Activated naive CD4-positive, alpha-beta T cell treated with anti-CD3 and anti-CD28 coated beads, Interleukin-2, amount 50 U/mL, for 24 hours (primary cell): ENCODE results near the gene TMEM248.
"Not testable (repeated sequence)": the region's sequence is repeated elsewhere in the genome, so short reads cannot be mapped to it uniquely, and the experiment has no call there.

Experiments used
- H3K27ac Mint-ChIP-seq: one replicate; pipeline ENCODE4 v1.8.0; 2021; ENCODE audit warnings: mild to moderate bottlenecking, mixed read lengths
- H3K27me3 Mint-ChIP-seq: one replicate; pipeline ENCODE4 v1.8.0; 2021; ENCODE audit warnings: mixed read lengths
- H3K36me3 Mint-ChIP-seq: one replicate; pipeline ENCODE4 v1.8.0; 2021; ENCODE audit warnings: mixed read lengths
- H3K4me1 Mint-ChIP-seq: one replicate; pipeline ENCODE4 v1.8.0; 2021; ENCODE audit warnings: mixed read lengths
- H3K4me3 Mint-ChIP-seq: one replicate; pipeline ENCODE4 v1.8.0; 2021; ENCODE audit warnings: mild to moderate bottlenecking, mixed read lengths
- H3K9me3 Mint-ChIP-seq: one replicate; pipeline ENCODE4 v1.8.0; 2021; ENCODE audit warnings: mixed read lengths

Gene TMEM248, protein sequence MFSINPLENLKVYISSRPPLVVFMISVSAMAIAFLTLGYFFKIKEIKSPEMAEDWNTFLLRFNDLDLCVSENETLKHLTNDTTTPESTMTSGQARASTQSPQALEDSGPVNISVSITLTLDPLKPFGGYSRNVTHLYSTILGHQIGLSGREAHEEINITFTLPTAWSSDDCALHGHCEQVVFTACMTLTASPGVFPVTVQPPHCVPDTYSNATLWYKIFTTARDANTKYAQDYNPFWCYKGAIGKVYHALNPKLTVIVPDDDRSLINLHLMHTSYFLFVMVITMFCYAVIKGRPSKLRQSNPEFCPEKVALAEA

DNA sequence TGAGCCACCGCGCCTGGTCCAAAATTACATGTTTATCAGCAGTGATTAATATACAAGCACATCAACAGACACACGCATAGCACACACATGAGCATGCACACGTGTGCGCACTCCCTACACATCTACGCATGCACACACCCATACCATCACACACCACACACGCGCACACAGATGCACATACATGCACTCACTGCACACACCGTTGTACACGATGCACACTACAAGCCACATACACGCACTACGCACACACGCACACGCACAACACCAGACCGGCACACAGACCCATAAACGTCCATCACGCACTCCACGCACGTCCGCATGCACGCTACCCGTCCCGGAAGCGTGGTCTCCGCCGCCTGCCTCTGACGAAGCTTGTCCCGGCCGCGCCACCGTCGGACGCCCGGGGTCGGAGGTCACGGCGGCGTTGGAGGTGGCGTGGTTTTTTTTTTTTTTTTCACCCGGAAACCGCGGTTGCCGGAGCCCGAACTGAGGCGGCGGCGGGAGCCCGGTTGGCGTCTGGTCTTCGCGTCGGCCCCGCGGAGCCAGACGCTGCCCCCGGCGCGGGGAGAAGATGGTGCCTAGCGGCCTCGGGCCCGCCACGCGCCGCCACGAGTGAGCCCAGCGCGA lies at the start of gene TMEM248:
Gene TMEM248, plus strand, starts transcription at position 457 of the 627 bp plus-strand sequence. CDS start 20,641 bp downstream, outside the sequence.
- Mint-ChIP-seq H3K4me3 (peak within 1 kb of the TSS; percentile 96), H3K27me3 (no peaks in the 10 kb centered on the region)

DNA sequence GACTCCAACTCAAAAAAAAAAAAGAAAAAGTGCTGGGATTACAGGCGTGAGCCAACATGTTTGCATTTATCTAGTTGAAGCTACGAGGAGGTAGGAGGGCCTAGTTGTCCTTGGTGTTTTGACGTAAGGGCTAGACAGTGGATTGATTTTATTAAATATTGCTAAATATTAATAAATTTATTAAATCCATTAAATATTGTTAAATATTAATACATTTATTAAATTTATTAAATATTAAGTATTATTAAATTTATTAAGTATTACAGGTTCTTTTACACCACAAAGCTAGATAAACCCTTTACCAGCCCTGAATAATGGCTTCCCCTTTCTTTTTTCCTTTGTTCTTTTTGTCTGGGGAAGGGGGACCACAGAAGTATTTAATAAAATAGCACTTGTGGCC lies 47.5 kb upstream of the TMEM248 start:
- no peaks in the 10 kb centered on the region for H3K27me3 Mint-ChIP-seq
- H3K4me3 Mint-ChIP-seq, result no peak overlapping the region
- no peaks in the 10 kb centered on the region for H3K9me3 Mint-ChIP-seq
- no peak overlapping the region for H3K27ac Mint-ChIP-seq
- peaks cover 6% of the 10 kb centered on the region for H3K4me1 Mint-ChIP-seq
- peaks cover 9% of the 10 kb centered on the region for H3K36me3 Mint-ChIP-seq

More for the DNA sequence above, at the start of gene TMEM248:
- Mint-ChIP-seq H3K27ac (peak within 1 kb of the TSS; percentile 96), H3K36me3 (peaks cover 7% of the 10 kb centered on the region), H3K4me1 (peaks cover 25% of the 10 kb centered on the region), H3K9me3 (no peaks in the 10 kb centered on the region)

DNA sequence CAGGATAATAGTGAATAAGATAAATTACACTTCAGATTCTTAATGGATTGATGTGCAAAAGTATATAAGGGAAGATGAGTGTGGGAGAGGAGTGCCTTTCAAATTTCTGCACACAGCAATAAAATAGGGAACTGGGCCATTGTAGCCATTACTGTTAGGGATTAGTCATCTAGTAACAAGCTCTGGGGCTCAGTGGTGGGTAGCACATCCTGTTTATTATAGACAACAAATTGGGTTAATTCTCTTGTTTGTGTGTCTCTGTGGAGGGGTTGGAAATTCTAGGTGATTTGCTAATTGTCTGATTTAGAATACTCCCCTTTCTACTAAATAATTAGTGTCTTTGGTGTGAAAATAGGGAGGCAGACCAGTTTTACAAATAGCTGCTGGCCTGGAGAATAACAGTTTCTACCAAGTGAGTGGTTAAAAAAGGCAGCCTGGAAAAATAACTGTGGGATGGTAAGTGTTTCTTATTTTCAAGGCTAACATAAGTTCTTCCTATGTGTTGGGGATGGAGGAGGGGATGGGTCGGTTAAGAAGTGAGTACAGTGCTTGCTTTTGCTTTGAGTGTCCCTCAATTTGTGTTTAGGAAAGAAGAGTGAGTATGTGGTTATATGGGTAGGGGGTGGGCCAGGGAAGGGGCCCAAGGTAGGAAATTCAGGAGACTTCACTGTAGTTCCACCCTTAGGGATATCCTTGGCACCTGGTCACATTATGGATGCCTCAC lies 43.3 kb upstream of the TMEM248 start:
- Mint-ChIP-seq H3K27ac (no peak overlapping the region), H3K4me1 (no peaks in the 10 kb centered on the region), H3K4me3 (no peak overlapping the region), H3K9me3 (no peaks in the 10 kb centered on the region), H3K27me3 (no peaks in the 10 kb centered on the region), H3K36me3 (peaks cover 3% of the 10 kb centered on the region)

DNA sequence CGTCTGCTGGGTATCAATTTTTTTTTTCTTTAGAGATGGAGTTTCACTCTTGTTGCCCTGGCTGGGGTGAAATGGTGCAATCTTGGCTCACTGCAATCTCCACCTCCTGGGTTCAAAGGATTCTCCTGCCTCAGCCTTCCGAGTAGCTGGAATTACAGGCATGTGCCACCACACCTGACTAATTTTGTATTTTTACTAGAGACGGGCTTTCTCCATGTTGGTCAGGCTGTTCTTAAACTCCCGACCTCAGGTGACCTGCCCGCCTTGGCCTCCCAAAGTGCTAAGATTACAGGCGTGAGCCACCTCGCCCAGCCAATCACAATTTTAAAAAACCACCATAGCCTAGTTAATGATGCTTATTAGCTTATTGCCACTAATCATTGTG lies 42.7 kb upstream of the TMEM248 start:
- H3K9me3 Mint-ChIP-seq, H3K4me3 Mint-ChIP-seq, H3K27ac Mint-ChIP-seq, H3K36me3 Mint-ChIP-seq, H3K27me3 Mint-ChIP-seq, H3K4me1 Mint-ChIP-seq: not testable (repeated sequence)

DNA sequence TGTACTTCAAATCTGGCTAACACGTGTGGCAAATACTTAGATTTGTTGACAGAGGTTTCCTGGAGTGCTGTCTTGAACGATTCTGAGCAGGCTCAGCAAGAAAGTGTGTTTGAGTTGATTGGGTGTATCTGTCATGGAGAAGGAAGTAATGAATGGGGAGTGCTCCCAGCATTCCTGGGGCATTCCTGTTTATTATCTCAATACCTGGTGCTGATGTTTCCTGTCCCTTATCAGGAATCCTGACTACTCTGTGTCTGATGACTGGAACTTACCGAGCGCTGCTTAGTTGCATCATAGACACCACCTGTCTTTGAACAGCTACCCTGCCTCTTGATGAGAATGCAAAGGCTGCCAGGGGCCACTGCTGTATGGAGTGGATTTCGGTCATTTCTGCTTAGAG lies 41.0 kb upstream of the TMEM248 start:
- Mint-ChIP-seq H3K27ac (no peak overlapping the region), H3K27me3 (no peaks in the 10 kb centered on the region), H3K4me1 (no peaks in the 10 kb centered on the region), H3K36me3 (peaks cover 3% of the 10 kb centered on the region), H3K9me3 (no peaks in the 10 kb centered on the region), H3K4me3 (no peak overlapping the region)

DNA sequence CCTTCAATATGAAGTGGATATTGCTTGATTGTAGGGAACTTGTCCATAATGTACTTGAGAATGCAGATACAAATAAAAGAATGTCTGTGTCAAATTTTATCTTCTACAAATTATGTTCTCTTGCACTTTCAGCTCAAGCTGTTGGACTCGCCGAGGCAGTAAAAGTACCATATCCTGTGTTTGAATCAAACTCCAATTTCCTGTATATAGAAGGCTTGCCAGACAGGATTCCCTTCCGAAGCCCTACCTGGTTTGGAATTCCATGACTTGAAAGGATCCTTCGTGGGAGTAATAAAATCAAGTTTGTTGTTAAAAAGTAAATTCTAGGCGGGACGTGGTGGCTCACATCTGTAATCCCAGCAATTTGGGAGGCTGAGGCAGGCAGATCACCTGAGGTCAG lies 40.4 kb upstream of the TMEM248 start:
- not testable (repeated sequence) for H3K9me3 Mint-ChIP-seq, H3K36me3 Mint-ChIP-seq, H3K27ac Mint-ChIP-seq, H3K4me1 Mint-ChIP-seq, H3K4me3 Mint-ChIP-seq, H3K27me3 Mint-ChIP-seq

DNA sequence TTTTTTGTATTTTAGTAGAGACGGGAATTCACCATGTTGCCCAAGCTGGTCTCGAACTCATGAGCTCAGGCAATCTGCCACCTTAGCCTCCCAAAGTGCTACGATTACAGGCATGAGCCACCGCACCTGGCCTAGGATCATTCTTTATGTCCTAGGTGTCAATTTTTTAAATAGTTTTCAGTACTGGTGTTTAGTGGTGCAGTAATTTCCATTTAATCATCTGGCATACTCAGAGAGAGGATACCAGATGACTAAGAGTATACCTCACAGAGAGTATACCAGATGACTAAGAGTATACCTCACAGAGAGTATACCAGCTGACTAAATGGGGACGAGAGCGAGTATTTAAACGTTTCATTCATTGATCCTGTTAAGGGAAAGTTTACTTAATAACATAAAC lies 37.3 kb upstream of the TMEM248 start:
- Mint-ChIP-seq H3K36me3 (no peaks in the 10 kb centered on the region), H3K9me3 (no peaks in the 10 kb centered on the region), H3K4me3 (no peak overlapping the region), H3K27me3 (no peaks in the 10 kb centered on the region), H3K27ac (no peak overlapping the region), H3K4me1 (peaks cover 3% of the 10 kb centered on the region)

DNA sequence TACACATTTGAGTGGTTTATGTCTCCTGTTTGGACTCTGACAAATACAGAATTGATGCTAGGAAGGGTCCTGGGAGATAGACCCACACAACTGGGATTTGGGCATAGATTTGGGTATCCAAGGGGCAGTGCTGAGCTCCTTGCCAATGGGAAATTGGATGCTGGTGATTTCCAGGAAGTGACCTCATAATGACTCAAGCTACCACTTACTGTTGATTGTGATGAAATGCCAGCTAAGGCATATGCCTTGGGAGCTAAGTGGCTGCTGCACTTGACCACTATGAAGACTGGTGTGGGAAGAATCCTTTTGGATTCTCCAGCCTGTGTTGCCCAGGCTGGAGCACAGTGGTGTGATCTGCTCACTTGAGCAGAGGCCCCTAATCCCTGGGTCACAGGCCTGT lies 36.5 kb upstream of the TMEM248 start:
- not testable (repeated sequence) for H3K9me3 Mint-ChIP-seq, H3K27me3 Mint-ChIP-seq, H3K4me1 Mint-ChIP-seq, H3K4me3 Mint-ChIP-seq, H3K36me3 Mint-ChIP-seq, H3K27ac Mint-ChIP-seq

DNA sequence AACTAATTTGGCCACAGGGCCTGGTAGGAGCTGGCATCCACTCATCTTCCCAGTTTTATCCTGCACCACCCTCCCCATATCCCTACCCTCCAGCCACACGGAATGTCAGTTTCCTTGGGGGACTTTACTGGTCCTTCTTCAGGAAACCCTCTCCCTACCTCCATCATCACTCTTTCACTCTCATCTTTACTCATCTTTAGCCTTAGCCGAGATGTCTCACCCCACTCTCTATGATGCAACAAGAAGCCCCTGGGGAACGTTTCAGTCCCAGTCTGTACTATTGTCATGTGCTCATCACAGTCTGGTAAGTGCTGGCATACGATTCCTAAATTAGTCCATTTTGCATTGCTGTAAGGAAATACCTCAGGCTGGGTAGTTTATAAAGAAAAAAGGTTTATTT lies 34.9 kb upstream of the TMEM248 start:
- no peaks in the 10 kb centered on the region for H3K9me3 Mint-ChIP-seq
- H3K4me3 Mint-ChIP-seq, result no peak overlapping the region
- H3K36me3 Mint-ChIP-seq, result no peaks in the 10 kb centered on the region
- H3K27me3 Mint-ChIP-seq, result no peaks in the 10 kb centered on the region
- H3K27ac Mint-ChIP-seq, result no peak overlapping the region
- peaks cover 3% of the 10 kb centered on the region for H3K4me1 Mint-ChIP-seq

DNA sequence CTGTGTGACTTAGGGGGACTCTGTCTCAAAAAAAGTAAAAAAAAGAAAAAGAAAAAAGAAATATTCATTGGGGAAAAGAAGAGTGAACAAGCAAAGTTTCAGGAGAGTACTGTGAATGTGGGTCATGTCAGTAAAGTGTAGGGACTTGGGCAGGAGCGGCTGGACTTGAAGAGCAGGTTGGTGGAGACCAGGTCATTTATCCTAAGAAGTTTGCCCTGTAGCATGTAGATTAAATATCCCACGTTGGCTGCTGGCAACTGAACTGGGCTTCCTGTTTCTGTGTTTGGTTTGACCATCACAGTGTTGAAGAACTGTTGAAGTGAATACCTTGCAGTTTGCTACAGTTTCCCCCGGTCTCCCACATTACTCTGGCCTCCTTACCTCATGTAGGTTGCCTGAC lies 32.8 kb upstream of the TMEM248 start:
- H3K4me1 Mint-ChIP-seq, H3K27ac Mint-ChIP-seq, H3K4me3 Mint-ChIP-seq, H3K36me3 Mint-ChIP-seq, H3K27me3 Mint-ChIP-seq, H3K9me3 Mint-ChIP-seq: not testable (repeated sequence)

DNA sequence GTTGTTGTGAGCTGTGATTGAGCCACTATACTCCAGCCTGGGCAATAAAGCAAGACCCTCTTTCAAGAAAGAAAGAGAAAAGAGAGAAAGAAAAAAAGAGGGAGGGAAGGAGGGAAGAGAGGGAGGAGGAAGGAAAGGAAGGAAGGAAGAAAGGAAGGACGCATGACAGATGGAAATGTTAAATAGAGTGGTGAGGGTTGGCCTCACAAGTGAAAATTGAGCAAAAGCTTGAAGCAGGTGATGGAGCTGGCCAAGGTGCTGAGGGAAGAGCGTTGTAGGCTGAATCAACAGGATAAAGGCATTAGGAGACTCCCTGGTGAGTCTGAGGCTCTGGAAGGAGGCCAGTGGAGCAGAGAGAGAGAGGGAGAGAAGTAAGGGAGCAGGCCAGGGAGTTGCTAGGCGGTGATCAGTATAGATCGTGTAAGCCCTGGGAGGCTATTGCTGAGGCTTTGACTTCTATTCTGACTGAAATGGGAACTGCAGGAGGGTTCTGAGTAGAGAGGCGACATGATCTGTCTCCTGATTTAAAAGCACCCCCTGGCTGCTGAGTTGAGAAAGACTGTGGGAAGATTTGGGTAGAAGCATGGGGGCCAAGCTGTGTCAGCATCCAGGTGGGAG lies 26.5 kb upstream of the TMEM248 start:
- Mint-ChIP-seq H3K36me3 (peaks cover 4% of the 10 kb centered on the region), H3K4me3 (no peak overlapping the region), H3K4me1 (no peaks in the 10 kb centered on the region), H3K27me3 (no peaks in the 10 kb centered on the region), H3K27ac (no peak overlapping the region), H3K9me3 (no peaks in the 10 kb centered on the region)

DNA sequence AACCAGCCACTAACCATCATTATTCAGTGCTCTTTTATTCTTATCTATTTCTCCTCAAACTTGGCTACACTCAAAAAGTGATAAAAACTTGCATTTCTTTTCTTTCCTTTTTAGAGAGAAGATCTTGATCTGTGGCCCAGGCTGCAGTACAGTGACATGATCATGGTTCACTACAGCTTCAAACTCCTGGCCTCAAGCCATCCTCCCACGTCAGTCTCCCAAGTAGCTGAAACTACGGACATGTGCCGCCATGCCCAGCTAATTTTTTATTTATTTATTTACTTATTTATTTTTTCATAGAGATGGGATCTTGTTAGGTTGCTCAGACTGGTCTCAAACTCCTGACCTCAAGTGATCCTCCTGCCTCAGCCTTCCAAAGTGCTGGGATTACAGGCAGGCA lies 24.6 kb upstream of the TMEM248 start:
- Mint-ChIP-seq H3K36me3 (peaks cover 4% of the 10 kb centered on the region), H3K4me1 (no peaks in the 10 kb centered on the region), H3K27me3 (no peaks in the 10 kb centered on the region), H3K4me3 (no peak overlapping the region), H3K27ac (peak overlapping the region; percentile 12), H3K9me3 (no peaks in the 10 kb centered on the region)

DNA sequence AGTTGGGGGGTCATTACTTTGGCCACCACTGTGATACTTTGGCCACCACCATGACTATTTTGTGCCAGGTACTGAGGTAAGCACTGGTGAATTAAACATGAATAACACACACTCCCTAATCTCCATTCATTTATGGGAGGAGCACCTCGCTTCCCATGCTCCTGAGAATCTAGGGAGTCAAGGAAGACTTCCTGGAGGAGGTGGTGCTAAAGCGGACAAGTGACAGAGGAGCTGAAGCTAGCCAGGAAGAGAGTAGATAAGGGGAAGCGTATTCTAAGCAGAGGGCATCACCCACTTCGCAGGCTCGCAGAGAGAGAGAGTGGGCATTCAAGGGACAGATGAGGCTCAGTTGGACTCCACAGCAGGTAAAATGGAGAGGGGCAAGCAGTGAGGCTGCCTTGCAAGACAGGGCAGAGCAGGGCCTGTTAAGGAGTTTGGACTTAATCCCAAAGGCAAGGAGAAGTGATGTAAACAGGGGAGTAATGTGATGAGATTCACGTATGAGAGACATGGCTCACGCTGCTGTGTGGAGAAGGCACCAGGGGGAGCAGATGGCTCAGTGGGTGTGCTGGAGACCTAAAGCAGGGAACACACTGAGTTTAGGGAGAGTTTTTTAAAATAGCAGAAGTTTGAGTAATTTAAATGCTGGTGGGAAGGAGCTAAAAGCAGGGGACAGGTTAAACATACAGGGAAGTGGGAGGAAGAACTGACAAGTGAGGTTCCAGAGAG lies 21.3 kb upstream of the TMEM248 start:
- Mint-ChIP-seq H3K36me3 (peaks cover 2% of the 10 kb centered on the region), H3K27ac (no peak overlapping the region), H3K4me1 (no peaks in the 10 kb centered on the region), H3K9me3 (no peaks in the 10 kb centered on the region), H3K27me3 (no peaks in the 10 kb centered on the region), H3K4me3 (no peak overlapping the region)

DNA sequence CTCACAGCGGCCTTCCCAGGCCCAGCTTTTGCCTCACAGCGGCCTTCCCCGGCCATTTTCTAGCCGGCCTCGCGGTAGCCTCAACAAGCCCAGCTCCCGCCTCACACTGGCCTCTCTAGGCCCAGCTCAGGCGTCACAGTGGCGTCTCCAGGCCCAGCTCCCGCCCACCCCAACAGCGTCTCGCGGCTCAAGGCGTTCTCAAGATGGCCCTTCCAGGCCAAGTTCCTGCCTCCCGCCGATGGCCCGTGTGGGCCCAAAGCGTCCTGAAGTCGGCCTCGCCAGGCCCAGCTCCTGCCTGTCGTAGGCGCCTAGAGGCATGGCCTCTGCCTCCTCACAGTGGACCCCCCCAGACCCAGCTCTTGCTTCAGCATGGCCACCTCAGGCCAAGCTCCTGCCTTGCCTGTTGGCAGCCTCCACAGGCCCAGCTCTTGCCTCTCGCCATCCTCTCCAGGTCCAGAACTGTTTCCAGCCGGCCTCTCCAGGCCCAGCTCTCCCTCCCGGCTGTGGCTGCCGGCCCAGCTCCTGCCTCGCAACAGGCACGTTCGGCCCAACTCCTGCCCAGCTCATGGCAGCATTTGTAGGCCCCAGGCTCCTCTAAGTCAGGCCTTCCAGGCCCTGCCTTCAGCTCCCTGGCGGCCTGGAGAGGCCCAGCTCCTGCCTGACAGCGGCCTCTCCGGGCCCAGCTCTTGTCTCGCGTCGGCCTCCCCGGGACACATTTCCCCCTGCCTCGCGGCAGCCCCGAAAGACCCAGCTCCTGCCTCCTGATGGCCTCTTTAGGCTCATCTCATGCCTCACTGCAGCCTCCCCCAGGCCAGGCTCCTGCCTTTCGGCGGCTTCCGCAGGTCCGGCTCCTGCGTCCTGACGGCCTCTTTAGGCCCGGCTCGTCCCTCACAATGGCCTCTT lies 18.8 kb upstream of the TMEM248 start:
- no peak overlapping the region for H3K27ac Mint-ChIP-seq
- peaks cover 3% of the 10 kb centered on the region for H3K36me3 Mint-ChIP-seq
- no peaks in the 10 kb centered on the region for H3K4me1 Mint-ChIP-seq
- H3K27me3 Mint-ChIP-seq, result no peaks in the 10 kb centered on the region
- H3K4me3 Mint-ChIP-seq, result no peak overlapping the region
- no peaks in the 10 kb centered on the region for H3K9me3 Mint-ChIP-seq

DNA sequence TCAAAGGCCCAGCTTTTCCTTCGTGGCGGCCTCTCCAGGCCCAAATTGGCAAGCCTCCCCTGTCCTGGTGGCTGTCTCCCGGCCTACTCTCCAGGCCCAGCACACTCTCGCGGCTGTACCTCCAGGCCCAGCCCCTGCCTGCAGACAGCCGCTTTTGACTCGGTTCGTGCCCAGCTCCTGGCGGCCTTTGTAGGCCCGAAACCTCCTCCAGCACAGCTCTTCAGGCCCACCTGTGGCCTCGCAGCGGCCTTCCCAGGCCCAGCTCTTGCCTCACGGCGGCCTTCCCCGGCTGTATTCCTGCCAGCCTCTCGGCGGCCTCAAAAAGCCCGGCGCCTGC lies 18.2 kb upstream of the TMEM248 start:
- H3K4me3 Mint-ChIP-seq, result no peak overlapping the region

More for the DNA sequence above, 18.2 kb upstream of the TMEM248 start:
- no peaks in the 10 kb centered on the region for H3K4me1 Mint-ChIP-seq
- H3K9me3 Mint-ChIP-seq, result no peaks in the 10 kb centered on the region
- peaks cover 3% of the 10 kb centered on the region for H3K36me3 Mint-ChIP-seq
- no peaks in the 10 kb centered on the region for H3K27me3 Mint-ChIP-seq
- H3K27ac Mint-ChIP-seq, result no peak overlapping the region
